ENCODE results near the gene CCDC148.

CCDC148 gene

GRCh38 chr2:158291544-158292180, 164.9 kb downstream of the CCDC148 start:
- H2AFZ ChIP-seq (ENCODE audit: low read length), result no peak overlapping the region
- H3K27me3 ChIP-seq (ENCODE audit: insufficient read depth, low read length), result no peaks in the 10 kb centered on the region
- no peaks in the 10 kb centered on the region for H3F3A ChIP-seq (ENCODE audit: insufficient read depth, low read length)
- no peak overlapping the region for H3K4me3 ChIP-seq (ENCODE audit: low read depth, low read length, poor library complexity, severe bottlenecking)
- H3K4me1 ChIP-seq (ENCODE audit: insufficient read depth, low read length, severe bottlenecking), result no peaks in the 10 kb centered on the region
- no peaks in the 10 kb centered on the region for H3K9me2 ChIP-seq (ENCODE audit: low read depth, low read length)
- no peaks in the 10 kb centered on the region for H4K20me1 ChIP-seq (ENCODE audit: insufficient read depth, low read length)
- H3K9ac ChIP-seq (ENCODE audit: low read length), result no peak overlapping the region
- TF ChIP-seq EZH2 (IDR thresholded peaks at IDR 0.05; ENCODE audit: borderline replicate concordance, low read length), result no peak
- TF ChIP-seq CTCF (IDR thresholded peaks at IDR 0.05; ENCODE audit: low read length), result no peak
- H3K27ac ChIP-seq (ENCODE audit: low read depth, low read length, poor library complexity, severe bottlenecking), result no peak overlapping the region
- H3K36me3 ChIP-seq (ENCODE audit: insufficient read depth, low read length), result no peaks in the 10 kb centered on the region
- no peak overlapping the region for H3K4me2 ChIP-seq (ENCODE audit: low read length)
- H3K9me3 ChIP-seq (ENCODE audit: low read length), result no peaks in the 10 kb centered on the region
- no peaks in the 10 kb centered on the region for H3K79me2 ChIP-seq (ENCODE audit: insufficient read depth, low read length)

- TF ChIP-seq CTCF (IDR thresholded peaks at IDR 0.05; ENCODE audit: low read length) (no peak), EZH2 (IDR thresholded peaks at IDR 0.05; ENCODE audit: borderline replicate concordance, low read length) (no peak)
- H3F3A ChIP-seq (ENCODE audit: insufficient read depth, low read length), result no peaks in the 10 kb centered on the region
- H3K4me2 ChIP-seq (ENCODE audit: low read length), result no peak overlapping the region
- H3K9ac ChIP-seq (ENCODE audit: low read length), result no peak overlapping the region
- no peak overlapping the region for H3K4me3 ChIP-seq (ENCODE audit: low read depth, low read length, poor library complexity, severe bottlenecking)
- no peaks in the 10 kb centered on the region for H3K9me2 ChIP-seq (ENCODE audit: low read depth, low read length)
- no peak overlapping the region for H2AFZ ChIP-seq (ENCODE audit: low read length)
- no peaks in the 10 kb centered on the region for H3K79me2 ChIP-seq (ENCODE audit: insufficient read depth, low read length)
- H3K4me1 ChIP-seq (ENCODE audit: insufficient read depth, low read length, severe bottlenecking), result no peaks in the 10 kb centered on the region
- no peak overlapping the region for H3K27ac ChIP-seq (ENCODE audit: low read depth, low read length, poor library complexity, severe bottlenecking)
- no peaks in the 10 kb centered on the region for H3K27me3 ChIP-seq (ENCODE audit: insufficient read depth, low read length)
- H3K9me3 ChIP-seq (ENCODE audit: low read length), result no peaks in the 10 kb centered on the region
- H3K36me3 ChIP-seq (ENCODE audit: insufficient read depth, low read length), result no peaks in the 10 kb centered on the region
- H4K20me1 ChIP-seq (ENCODE audit: insufficient read depth, low read length), result no peaks in the 10 kb centered on the region
Observed at GRCh38 chr2:158290225-158290624, 166.3 kb downstream of the CCDC148 start.

GRCh38 chr2:158276619-158277471, 179.7 kb downstream of the CCDC148 start:
- TF ChIP-seq EZH2 (IDR thresholded peaks at IDR 0.05; ENCODE audit: borderline replicate concordance, low read length) (no peak), CTCF (IDR thresholded peaks at IDR 0.05; ENCODE audit: low read length) (no peak)
- Histone ChIP-seq H3K9me2 (ENCODE audit: low read depth, low read length) (no peaks in the 10 kb centered on the region), H3K9me3 (ENCODE audit: low read length) (no peaks in the 10 kb centered on the region), H3K27me3 (ENCODE audit: insufficient read depth, low read length) (no peaks in the 10 kb centered on the region), H3K27ac (ENCODE audit: low read depth, low read length, poor library complexity, severe bottlenecking) (no peak overlapping the region), H3F3A (ENCODE audit: insufficient read depth, low read length) (no peaks in the 10 kb centered on the region), H3K9ac (ENCODE audit: low read length) (no peak overlapping the region), H2AFZ (ENCODE audit: low read length) (no peak overlapping the region), H3K79me2 (ENCODE audit: insufficient read depth, low read length) (no peaks in the 10 kb centered on the region), H3K4me3 (ENCODE audit: low read depth, low read length, poor library complexity, severe bottlenecking) (no peak overlapping the region), H3K4me2 (ENCODE audit: low read length) (no peak overlapping the region), H3K36me3 (ENCODE audit: insufficient read depth, low read length) (no peaks in the 10 kb centered on the region), H4K20me1 (ENCODE audit: insufficient read depth, low read length) (no peaks in the 10 kb centered on the region), H3K4me1 (ENCODE audit: insufficient read depth, low read length, severe bottlenecking) (no peaks in the 10 kb centered on the region)
